ENCODE results near the gene NR2F1. TPM values are rescaled to one million over a fixed set of nuclear protein-coding genes. Genes with fewer than 3 reads are reported as not detected.

NR2F1 gene
- total RNA-seq, 1 experiment from 2014 or later, result not detected

- Histone ChIP-seq H2BK5ac (ENCODE audit: insufficient read length, low read length) (no peak overlapping the region), H2AK5ac (ENCODE audit: insufficient read length, low read length) (no peak overlapping the region), H3K27me3 (ENCODE audit: insufficient read depth, low read length) (peaks cover 77% of the 10 kb centered on the region), H2BK12ac (ENCODE audit: insufficient read length, low read depth, low read length) (no peak overlapping the region), H3K4me1 (ENCODE audit: insufficient read depth, low read length) (peaks cover 2% of the 10 kb centered on the region; the same call in 1 of the 2 replicates), H4K5ac (ENCODE audit: insufficient read length, low read depth, low read length) (no peak overlapping the region), H3K18ac (ENCODE audit: insufficient read length, low read depth, low read length) (no peak overlapping the region), H4K91ac (ENCODE audit: insufficient read length, low read depth, low read length) (no peak overlapping the region), H3K23ac (ENCODE audit: insufficient read length, low read depth, low read length) (no peak overlapping the region), H2BK20ac (ENCODE audit: low read depth, low read length, poor library complexity, severe bottlenecking) (no peak overlapping the region), H3K56ac (ENCODE audit: insufficient read length, low read depth, low read length) (no peak overlapping the region), H4K8ac (replicated peaks; ENCODE audit: insufficient read length, low read depth, low read length) (no peak overlapping the region), H2AFZ (ENCODE audit: low read length) (no peak overlapping the region), H2BK120ac (ENCODE audit: low read depth, low read length, poor library complexity, severe bottlenecking) (no peak overlapping the region), H3K4ac (ENCODE audit: low read depth, low read length) (no peak overlapping the region), H4K20me1 (ENCODE audit: control insufficient read depth, insufficient read depth, insufficient read length) (no peaks in the 10 kb centered on the region), H2BK15ac (ENCODE audit: low read depth, low read length) (no peak overlapping the region), H3K23me2 (ENCODE audit: insufficient read length, low read depth, low read length, poor library complexity, severe bottlenecking) (no peaks in the 10 kb centered on the region), H3K27ac (ENCODE audit: insufficient read length, low read depth, low read length) (no peak overlapping the region), H3T11ph (ENCODE audit: low read length) (no peak overlapping the region), H3K9me3 (ENCODE audit: control insufficient read depth, low read depth, low read length) (no peaks in the 10 kb centered on the region), H3K4me2 (ENCODE audit: insufficient read depth, insufficient read length, low read length) (no peak overlapping the region), H3K79me2 (ENCODE audit: insufficient read depth, low read length) (no peaks in the 10 kb centered on the region), H3K9ac (ENCODE audit: extremely low read depth, insufficient read length, low read length) (no peak overlapping the region), H3K79me1 (ENCODE audit: insufficient read depth, low read depth, low read length, poor library complexity, severe bottlenecking) (no peaks in the 10 kb centered on the region), H3K14ac (ENCODE audit: insufficient read depth, low read length) (no peak overlapping the region)
- Mint-ChIP-seq H3K4me1 (peaks cover 10 to 21% of the 10 kb centered on the region in 2 experiments), H3K36me3 (ENCODE audit: insufficient read depth in 1 of 3, low read depth in 3 of 3) (peaks cover 0 to 2% (median 0%) of the 10 kb centered on the region in 3 experiments; a peak in 1 of 7 replicates), H3K27ac (no peak overlapping the region), H3K27me3 (ENCODE audit: low read depth) (peaks cover 38% of the 10 kb centered on the region), H3K9me3 (peaks cover 2 to 13% of the 10 kb centered on the region in 2 experiments; a peak in 3 of 5 replicates), H3K4me3 (peak overlapping the region in 1 of 2 experiments; percentile 69; a peak in 2 of 5 replicates)
- WGBS (ENCODE audit: extremely low coverage, insufficient read length, low lambda C conversion rate), result no CpG with 5 or more reads among the region's 11 CpGs
- TF ChIP-seq, protein P1, sequence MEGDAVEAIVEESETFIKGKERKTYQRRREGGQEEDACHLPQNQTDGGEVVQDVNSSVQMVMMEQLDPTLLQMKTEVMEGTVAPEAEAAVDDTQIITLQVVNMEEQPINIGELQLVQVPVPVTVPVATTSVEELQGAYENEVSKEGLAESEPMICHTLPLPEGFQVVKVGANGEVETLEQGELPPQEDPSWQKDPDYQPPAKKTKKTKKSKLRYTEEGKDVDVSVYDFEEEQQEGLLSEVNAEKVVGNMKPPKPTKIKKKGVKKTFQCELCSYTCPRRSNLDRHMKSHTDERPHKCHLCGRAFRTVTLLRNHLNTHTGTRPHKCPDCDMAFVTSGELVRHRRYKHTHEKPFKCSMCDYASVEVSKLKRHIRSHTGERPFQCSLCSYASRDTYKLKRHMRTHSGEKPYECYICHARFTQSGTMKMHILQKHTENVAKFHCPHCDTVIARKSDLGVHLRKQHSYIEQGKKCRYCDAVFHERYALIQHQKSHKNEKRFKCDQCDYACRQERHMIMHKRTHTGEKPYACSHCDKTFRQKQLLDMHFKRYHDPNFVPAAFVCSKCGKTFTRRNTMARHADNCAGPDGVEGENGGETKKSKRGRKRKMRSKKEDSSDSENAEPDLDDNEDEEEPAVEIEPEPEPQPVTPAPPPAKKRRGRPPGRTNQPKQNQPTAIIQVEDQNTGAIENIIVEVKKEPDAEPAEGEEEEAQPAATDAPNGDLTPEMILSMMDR (conservative IDR thresholded peaks at IDR 0.05), result no peak
- DNase-seq, result no peak
Observed at GRCh38 chr5:93586736-93587596, 3.9 kb downstream of the NR2F1 start.
